Bone marrow (tissue), 2 donors: ENCODE measurements around the gene EIF5.

Experiments
- DNase-seq, 2 donors: peaks; one replicate each; lab custom pipeline; 2025; lab: John Stamatoyannopoulos, UW

Gene EIF5

GRCh38 chr14:103333754-103334643, at the start of gene EIF5:
EIF5 (plus strand) TSS chr14:103334237; CDS start chr14:103335861, 1,624 bp downstream.
- DNase-seq, result peak; percentile 95 to 98

GRCh38 chr14:103284574-103285467, 49.2 kb upstream of the EIF5 start:
- DNase-seq, result no peak

- DNase-seq, result no peak
Observed at GRCh38 chr14:103286460-103286859, 47.6 kb upstream of the EIF5 start.

GRCh38 chr14:103286968-103287850, 46.8 kb upstream of the EIF5 start:
- no peak for DNase-seq

GRCh38 chr14:103288076-103288766, 45.8 kb upstream of the EIF5 start:
- DNase-seq, result no peak

- DNase-seq, result no peak
Observed at GRCh38 chr14:103290056-103290455, 44.0 kb upstream of the EIF5 start.

GRCh38 chr14:103290494-103290893, 43.5 kb upstream of the EIF5 start:
- no peak for DNase-seq

- DNase-seq, result no peak
Observed at GRCh38 chr14:103290961-103291360, 43.1 kb upstream of the EIF5 start.

GRCh38 chr14:103292426-103293374, 41.3 kb upstream of the EIF5 start:
- peak; percentile 6 to 36 for DNase-seq

GRCh38 chr14:103293465-103293864, 40.6 kb upstream of the EIF5 start:
- DNase-seq, result no peak

GRCh38 chr14:103294091-103294490, 39.9 kb upstream of the EIF5 start:
- DNase-seq, result no peak

- no peak for DNase-seq
Observed at GRCh38 chr14:103296007-103296406, 38.0 kb upstream of the EIF5 start.

- no peak for DNase-seq
Observed at GRCh38 chr14:103296987-103297386, 37.0 kb upstream of the EIF5 start.

- no peak for DNase-seq
Observed at GRCh38 chr14:103298620-103299019, 35.4 kb upstream of the EIF5 start.

GRCh38 chr14:103301512-103302354, 32.3 kb upstream of the EIF5 start:
- DNase-seq, result no peak

- no peak for DNase-seq
Observed at GRCh38 chr14:103302966-103303365, 31.1 kb upstream of the EIF5 start.

GRCh38 chr14:103304706-103305105, 29.3 kb upstream of the EIF5 start:
- no peak for DNase-seq

GRCh38 chr14:103308717-103309616, 25.1 kb upstream of the EIF5 start:
- no peak for DNase-seq
